HG03175 (cell line): Measurements from ENCODE around the gene BICD1.

Experiments
- ATAC-seq: cut with Tn5 transposase; IDR thresholded peaks from one replicate; pipeline ENCODE4 v1.9.1; 2021; ENCODE audit warnings: mild to moderate bottlenecking, moderate library complexity; ENCODE audit not compliant: unreplicated experiment

Gene BICD1

GRCh38 chr12:32139064-32139421 lies 32.4 kb downstream of the BICD1 start:
- ATAC-seq = peak; percentile 92

DNA sequence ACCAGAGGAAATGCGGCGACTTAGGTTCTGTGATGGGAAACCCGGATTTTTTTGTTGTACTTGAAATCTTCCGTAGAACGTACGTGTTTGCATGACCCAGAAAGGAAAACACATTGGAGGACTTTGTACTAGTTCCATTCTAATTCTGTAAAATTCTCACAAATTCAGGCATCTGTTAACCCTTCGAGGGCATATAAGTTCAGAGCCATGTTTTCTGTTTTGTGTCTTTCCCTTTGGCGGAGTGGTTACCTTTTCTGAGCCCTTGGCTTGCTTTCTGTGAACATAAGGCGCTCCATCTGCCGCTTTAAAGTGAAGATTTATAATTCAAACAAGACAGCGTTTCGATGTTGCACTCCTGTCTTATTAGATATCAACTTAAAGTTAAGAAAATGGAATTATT lies 34.2 kb downstream of the BICD1 start:
- ATAC-seq = no peak

DNA sequence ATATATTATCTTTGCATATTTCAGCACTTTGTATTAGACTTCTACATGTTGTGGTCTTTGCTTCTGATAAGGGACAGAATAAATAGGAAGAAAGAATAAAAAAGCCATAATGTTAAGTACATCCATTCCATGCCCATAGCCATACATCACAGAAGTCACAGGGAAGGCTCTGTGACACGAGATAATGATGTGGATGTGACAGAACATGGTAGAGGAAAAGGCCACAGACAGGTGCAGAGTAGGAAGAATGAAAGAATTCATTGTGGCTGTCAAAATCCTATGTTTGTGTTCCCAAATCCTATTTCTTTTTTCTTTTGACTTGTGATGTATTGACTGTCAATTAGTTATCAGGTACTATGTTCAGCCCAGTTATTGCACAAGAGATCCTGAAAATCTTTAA lies 38.4 kb downstream of the BICD1 start:
- no peak for ATAC-seq

GRCh38 chr12:32146074-32146873 lies 39.6 kb downstream of the BICD1 start:
- ATAC-seq = peak; percentile 82

DNA sequence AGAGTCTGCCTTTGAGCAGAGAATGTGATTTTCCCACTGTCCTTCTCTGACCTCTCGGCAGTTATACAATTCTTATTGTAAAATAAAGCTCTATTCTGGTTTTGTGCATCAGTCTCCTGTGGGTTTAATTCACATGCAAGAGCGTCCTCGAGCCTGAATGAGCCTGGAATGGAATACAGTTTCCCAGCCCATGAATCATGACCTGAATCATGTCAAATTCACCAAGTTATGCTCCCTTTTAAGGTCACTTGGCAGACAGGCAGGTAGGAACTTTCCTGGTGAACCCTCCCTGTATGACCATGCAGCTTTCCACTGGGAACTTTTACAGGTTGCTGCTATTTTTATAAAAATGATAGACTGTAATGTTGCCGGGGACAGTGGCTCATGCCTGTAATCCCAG lies 41.7 kb downstream of the BICD1 start:
- no peak for ATAC-seq

- no peak for ATAC-seq
Observed at GRCh38 chr12:32149489-32149888, 42.8 kb downstream of the BICD1 start.

DNA sequence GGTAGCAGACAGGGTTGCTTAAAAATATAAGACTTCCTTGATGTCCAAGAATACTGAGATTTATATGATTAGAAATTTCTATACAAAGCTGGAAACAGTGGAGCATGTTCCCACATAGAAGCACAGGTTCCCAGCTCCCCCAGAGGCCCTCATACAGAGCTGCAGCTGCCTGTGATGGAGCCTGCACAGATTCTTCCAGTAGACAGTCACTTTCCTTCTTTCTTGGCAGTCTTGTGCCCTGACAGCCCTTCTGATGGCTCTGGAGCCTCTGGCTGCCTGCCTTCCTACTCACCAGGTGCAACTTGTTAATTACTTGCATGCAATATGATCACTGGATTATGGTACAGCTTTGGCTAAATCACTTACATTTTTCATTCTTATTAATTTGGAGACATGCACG lies 44.4 kb downstream of the BICD1 start:
- ATAC-seq = no peak

DNA sequence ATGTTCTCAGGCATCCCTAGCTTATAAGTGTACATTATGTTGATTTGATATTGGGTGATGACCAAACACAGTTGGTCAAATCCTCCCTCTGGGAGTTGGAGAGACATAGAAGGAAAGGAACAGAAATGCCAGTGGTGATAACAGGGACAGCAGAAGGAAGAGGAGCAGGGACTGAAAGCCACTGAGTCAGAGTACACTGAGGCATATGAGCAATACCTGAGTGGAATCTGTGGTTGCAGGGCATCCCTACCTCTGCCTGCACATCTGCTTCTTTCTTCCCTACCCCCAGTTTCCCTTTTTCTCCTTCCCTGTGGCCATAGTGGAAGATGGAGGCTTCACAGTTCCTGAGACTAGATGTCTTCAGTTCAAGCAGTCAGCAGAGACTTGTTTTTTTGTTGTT lies 44.9 kb downstream of the BICD1 start:
- no peak for ATAC-seq

GRCh38 chr12:32155041-32155440 lies 48.4 kb downstream of the BICD1 start:
- no peak for ATAC-seq

- ATAC-seq = no peak
Observed at GRCh38 chr12:32155961-32156529, 49.4 kb downstream of the BICD1 start.

- no peak for ATAC-seq
Observed at GRCh38 chr12:32158525-32158924, 51.9 kb downstream of the BICD1 start.

- ATAC-seq = no peak
Observed at GRCh38 chr12:32159381-32159780, 52.7 kb downstream of the BICD1 start.

DNA sequence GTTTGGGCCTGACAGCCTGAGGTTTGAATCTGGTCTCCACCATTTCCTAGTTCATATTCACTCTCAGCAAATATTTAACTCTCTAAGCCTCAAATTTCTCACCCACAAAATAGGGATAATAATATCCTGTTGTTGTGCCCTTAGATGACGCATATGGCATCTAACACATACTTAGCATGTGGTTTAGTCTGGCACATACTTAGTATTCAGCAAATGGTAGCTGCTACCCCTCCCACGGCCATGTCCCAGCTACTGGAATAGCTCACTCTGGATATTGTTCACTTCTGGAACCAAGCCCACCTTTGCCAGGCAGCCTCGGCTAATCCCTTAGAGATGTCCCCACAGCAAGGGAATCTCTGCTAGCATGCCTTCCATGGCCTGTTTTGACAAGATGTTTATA lies 53.3 kb downstream of the BICD1 start:
- no peak for ATAC-seq

- no peak for ATAC-seq
Observed at GRCh38 chr12:32161058-32161457, 54.4 kb downstream of the BICD1 start.

DNA sequence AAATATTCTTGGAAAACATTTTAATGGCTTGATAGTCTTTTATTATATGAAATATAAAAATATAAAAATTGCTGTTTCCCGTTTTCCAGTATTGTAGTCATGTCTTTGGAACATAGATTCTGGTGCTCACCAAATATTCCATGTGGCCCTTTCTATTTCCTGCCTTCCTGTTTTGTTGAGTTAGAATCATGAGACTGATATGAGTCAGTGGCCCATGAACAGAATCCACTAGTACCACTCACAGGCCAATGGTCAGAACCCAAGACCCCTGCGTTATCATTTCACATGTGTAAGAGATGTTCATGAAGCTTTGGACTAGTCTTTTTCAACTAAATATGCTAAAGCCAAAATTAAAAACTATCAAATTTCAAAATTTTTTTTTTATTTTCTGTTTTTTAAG lies 56.9 kb downstream of the BICD1 start:
- no peak for ATAC-seq

- no peak for ATAC-seq
Observed at GRCh38 chr12:32166510-32166909, 59.9 kb downstream of the BICD1 start.

- no peak for ATAC-seq
Observed at GRCh38 chr12:32170437-32170998, 63.9 kb downstream of the BICD1 start.

DNA sequence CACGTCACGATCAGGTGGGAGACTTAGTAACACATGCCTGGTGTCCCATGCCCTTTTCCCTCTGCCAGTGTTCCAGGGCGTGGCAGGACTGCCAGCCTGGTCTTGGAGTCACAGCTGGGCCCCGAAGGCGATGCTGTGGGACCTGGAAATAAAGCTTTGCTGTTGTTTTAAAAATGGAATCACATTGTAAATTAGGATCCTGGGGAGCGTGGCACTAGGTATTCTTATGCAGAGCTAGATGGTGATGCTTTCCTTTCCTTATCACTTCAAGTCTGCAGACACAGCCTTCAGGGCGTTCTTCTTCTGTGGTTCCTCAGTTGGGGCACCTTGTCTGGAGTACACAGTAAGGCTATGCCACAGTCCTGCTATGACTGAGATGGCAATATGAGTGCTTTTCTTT lies 64.6 kb downstream of the BICD1 start:
- no peak for ATAC-seq

DNA sequence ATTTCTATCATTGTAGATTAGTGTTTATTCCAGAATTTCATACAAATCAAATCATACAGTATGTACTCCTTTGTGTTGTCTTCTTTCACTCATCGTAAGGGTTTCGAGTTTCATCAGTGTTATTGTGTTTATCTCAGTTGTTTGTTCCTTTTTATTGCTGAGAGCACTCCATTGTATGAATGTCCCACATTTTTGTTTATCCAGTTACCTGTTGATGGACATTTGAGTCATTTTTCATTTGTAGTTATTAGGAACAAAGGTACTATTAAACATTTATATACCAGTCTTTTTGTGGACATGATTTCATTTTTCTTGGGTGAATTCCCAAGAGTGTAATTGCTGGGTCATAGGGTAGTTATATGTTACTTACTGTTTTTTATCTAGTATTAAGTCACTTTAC lies 70.0 kb downstream of the BICD1 start:
- no peak for ATAC-seq

GRCh38 chr12:32178341-32179010 lies 71.8 kb downstream of the BICD1 start:
- no peak for ATAC-seq

DNA sequence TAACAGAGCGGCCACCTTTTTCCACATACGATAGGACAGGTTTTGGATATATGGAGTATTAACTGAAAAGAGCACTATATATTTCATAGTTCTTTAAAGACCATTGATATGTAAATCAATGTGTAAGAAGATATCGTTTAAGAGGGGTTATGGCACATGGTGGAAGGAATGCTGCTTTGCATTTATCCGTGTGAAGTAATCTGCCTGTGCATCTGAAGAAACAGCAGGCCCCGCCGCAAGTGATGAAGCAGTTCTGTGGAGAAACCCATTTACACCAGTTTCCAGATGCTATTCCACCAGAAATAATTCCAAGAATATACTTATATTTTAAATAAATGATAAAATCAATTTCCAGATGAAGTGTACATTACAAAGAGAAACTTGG lies 72.4 kb downstream of the BICD1 start:
- ATAC-seq = no peak
